Fibroblast of skin of right biceps (primary cell): ENCODE measurements around the gene TBCC.
A peak's percentile ranks its signal among the peaks of the same experiment; 100 is the strongest.
"Not testable (repeated sequence)": the region's sequence is repeated elsewhere in the genome, so short reads cannot be mapped to it uniquely, and the experiment has no call there.

Experiments
- DNase-seq: peaks from one replicate; pipeline ENCODE4 v3.0.0-alpha.2; 2013

The TBCC gene, protein sequence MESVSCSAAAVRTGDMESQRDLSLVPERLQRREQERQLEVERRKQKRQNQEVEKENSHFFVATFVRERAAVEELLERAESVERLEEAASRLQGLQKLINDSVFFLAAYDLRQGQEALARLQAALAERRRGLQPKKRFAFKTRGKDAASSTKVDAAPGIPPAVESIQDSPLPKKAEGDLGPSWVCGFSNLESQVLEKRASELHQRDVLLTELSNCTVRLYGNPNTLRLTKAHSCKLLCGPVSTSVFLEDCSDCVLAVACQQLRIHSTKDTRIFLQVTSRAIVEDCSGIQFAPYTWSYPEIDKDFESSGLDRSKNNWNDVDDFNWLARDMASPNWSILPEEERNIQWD

DNA sequence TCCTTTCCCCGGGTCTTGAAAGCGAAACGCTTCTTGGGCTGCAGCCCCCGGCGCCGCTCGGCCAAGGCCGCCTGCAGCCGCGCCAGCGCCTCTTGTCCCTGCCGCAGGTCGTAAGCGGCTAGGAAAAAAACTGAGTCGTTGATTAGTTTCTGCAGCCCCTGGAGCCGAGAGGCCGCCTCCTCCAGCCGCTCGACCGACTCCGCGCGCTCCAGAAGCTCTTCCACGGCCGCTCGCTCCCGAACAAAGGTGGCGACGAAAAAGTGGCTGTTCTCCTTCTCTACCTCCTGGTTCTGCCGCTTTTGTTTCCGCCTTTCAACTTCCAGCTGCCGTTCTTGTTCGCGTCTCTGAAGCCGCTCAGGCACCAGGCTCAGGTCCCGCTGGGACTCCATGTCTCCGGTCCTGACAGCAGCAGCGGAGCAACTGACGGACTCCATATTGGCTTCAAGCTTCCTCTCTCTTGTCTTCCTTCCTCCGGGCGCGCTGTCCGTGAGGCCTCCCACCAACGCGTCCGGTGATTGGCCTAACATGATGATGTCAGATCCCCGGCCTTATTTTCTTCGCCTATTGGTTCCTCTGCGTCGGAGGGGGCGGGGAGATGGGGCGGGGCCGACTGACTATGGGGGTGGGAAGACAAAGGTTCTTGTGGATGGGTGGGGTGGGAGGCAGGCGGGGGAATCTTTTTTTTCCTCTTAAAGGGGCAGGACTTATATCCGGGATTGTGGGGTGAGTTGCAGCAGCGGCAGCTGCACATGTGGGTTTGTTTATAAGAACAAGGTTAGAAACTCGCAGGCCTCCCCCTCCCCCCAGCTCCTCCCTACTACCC, at the start of gene TBCC:
TBCC (minus strand) TSS at position 464 of the 823 bp plus-strand sequence; CDS start at position 434, 30 bp downstream.
- peak; percentile 99 for DNase-seq

DNA sequence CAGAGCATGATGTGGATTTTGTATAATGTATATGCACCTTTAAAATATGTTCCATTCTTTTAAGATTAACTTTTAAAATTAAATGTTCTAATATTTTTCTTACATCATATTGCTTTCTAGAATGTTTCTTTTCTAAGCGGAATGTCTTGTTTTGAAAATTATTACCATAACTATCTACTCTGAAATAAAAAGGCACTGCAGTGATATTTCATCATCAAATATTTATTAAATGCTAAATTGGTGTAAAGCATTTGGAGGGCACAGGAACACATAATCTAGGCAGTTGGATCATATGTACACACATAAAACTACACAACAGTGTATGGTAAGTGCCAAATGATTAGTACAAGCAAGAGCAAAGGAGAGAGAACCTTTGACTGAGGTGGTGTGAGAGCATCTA, 49.7 kb upstream of the TBCC start:
- no peak for DNase-seq

DNA sequence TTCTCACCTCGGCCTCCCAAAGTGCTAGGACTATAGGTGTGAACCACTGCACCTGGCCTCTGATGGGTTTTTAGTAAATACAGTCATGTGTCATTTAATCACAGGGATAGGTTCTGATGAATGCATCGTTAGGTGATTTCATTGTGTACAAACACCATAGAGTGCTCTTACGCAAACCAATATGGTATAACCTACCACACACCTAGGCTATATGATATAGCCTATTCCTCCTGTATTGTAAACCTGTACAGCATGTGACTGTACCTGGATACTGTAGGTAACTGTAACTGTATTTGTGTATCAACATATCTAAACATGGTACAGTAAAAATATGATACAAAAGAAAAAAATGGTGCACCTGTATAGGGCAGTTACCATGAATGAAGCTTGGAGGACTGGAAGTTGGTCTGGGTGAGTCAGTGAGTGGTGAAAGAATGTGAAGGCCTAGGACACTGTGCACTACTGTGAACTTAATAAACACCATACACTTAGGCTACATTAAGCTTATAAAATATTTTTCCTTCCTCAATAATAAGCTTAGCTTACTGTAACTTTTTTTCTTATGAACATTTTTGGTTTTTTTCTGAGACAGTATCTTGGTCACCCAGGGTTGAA, 45.9 kb upstream of the TBCC start:
- DNase-seq, result no peak

DNA sequence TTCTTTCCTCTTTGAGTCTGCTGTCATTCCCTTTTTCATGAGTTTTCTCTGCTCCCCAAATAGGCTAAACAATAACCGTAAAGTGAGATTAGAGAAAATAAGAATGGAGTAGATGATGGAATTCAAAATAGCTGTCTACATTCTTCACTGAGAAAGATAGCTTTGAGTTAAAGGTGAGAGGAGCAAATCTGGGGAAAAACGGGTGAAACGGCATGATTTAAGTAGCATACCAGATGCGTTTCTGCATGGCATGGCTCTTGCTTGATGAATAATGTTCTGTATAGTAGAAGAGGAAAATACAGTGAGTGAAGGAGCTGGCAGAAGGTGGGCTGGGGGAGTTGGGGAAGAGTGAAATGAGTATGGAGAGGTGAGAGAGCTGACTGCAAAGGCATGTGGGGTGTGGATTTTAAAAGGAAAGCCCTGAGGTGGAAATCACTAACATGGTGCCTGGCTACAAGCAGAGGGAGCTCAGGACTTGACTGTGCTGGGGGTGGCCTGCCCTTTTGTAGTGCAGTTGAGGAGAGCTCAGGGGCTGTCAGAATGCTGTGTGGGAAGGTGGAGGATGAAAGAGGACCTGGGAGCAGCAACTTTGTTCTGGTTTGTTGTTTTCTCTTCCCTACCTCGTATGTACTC, 44.8 kb upstream of the TBCC start:
- DNase-seq, result no peak

DNA sequence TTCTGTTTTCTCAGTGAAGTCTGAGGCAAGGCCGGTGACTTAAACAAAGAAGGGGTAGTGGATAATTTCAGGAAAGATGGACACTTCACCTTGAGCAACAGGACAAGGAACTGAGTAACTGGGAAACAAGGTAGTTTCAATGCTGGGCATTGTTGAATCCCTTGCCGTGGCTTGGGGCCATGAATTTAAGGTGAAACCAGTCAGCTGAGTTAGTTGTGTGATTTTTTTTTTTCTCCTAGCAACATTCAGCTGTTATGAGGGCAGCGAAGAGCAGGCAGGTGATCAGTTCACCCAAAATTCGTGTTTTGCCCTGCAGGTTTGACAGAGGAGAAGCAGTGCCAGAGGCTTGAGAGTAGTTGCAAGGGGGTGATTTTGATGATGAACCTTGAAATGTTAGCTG, 42.8 kb upstream of the TBCC start:
- DNase-seq, result no peak

DNA sequence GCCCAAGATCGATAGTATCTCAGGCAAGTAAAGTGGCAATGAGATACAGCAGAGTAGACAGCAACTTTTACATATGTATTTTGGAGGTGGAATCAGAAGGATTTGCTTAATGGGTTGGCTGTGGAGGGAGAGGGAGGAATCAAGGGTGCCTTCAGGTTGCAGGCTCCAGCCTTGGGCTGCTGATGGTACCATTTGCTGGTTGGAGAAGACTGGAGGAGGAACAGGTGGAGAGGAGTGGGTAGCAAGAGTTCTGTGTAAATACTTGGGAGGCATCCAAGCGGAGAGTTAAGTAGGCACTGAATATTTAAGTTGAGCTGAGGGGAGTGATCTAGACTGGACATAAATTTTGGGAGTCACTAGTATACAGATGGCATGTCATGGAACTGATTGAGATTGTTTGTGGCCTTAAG, 41.2 kb upstream of the TBCC start:
- DNase-seq, result no peak

DNA sequence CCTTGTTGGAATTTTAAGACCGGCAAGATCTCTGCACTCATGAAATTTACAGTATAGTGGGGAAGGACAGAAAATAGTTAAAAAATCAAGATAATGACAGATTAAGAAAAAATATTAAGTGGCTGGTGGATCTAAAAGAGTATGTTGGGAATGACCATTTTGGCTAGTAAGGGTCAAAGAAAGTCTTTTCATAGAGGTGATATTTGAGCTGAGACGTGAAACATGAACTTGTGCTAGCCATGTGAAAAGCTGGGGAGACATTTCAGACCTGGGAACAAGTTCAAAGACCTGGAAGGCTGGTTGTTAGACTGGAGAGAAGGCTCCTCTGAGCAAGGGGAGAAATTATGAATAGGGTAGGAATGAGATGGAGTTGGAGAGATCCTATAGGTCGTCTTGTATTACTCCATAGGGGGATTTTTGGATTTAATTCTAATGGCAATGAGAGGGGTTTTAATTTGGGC, 40.7 kb upstream of the TBCC start:
- no peak for DNase-seq

DNA sequence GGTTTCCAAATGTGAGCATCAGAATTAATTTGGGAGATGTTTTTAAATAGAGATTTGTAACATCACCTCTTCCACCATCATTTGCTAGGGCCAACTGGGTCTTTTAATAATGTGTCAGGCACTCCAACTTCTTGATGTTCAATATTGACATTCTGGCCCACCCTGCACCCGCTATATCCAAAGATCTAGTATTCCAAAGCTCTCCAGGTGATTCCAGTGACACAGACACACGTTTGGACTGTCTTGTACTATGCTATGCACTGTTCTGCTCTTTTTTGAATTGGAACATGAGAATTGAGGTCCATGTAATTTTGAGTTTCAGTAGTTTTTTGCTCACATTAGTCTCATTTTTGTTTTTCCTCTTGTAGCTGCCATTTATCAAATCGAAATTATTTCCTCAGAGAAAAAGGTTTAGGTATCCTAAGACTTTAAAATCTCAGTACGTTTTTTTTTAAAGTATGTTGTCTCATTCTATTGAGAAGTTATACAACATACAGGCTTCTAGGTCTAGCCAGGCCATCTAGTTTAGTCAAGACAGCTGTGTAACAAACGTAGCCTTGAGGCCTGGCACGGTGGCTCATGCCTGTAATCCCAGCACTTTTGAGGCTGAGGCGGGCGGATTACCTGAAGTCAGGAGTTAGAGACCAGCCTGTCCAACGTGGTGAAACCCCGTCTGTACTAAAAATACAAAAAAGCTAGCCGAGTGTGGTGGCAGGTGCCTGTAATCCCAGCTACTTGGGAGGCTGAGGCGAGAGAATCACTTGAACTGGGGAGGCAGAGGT, 39.0 kb upstream of the TBCC start:
- no peak for DNase-seq

DNA sequence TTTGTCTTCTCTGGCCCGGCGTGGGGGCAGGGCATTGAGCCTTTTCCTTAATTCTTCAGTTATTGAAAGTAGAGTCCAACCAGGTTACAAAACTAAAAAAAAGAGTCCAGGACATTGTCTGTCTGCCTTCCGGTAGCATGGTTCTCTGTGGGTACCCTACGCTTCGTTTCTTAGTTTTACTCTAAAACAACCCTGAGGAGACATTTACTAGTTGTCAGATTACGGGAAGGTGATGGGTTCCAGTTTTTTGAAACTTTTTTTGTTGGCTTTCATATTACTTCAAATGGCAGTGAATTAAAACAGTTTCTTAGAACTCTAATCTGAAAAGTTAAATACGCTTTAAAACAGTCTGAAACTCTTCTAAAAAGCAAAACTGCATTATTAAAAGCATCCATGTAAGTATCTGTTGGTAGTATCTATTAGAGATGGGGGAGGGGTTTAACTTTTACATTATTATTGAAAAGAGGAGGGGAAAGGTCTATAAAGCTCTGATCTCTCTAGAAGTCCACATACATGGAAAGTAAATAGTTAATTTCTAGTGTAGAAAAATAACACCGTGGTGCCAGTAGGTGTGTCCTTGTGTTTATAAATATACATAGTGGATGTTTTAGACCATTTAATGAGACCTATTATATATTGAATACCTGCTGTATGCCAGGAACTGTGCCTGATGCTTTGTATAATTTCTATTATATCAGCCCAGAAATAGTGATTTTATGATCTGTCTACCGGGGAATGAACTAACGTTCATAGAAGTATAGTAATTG, 38.2 kb upstream of the TBCC start:
- no peak for DNase-seq

DNA sequence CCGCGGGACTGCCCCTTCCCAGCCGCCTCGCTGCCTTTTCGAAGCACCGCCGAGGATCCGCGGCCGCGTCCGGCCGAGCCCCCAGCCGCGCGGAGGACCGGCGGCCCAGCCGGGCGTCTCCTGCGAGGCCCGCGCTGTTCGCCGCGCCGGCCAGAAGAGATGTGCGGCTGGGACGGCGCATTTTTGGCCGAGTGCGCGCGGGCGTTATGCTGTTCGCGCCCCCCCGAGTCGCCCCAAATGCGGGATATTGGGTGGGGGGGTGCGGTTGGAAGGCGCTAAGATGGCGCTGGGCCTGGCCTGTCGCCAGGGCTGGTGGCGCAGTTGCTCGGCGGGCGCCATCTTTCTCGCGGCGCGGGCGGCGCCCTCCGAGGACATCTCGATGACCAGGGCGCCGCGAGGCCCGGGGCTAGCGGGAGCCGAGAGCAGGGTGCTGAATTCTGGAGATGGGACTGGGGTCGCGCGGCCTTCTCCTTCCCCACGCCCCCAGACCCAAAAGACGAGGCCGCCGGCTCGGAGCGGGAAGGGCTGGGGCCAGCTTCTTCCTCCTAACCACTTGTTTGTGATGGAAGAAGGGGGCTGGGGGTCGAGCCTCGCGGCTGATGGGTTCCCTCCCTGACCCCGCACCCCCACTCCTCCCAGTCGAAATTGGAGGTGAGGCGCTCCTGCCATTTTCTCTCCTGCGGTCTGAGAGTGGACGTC, 37.4 kb upstream of the TBCC start:
- DNase-seq, result peak; percentile 77

DNA sequence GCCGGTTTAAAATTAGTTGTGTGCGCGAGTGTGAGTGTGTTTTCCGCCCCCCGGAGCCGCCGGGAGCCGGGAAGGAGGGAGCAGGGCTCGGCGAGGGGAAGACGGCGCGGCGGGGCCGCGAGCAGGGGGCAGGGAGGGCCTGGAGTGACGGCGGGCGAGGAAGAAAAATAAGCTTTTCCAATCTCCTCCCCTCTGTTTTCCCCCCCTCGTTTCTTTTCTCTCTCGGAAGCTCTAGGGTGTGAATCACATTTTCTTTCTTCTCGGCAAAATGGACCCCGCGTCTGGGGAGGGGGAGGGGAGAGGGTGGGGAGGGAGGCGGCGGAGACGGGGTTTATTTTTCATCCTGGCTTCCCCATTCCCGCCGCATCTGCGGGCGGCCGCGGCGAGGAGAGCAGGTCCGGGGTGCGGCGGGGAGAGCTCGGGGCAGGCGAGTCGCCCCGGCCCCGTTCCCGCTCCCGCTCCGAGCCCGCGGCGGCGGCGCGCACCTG, 36.8 kb upstream of the TBCC start:
- peak; percentile 97 for DNase-seq

DNA sequence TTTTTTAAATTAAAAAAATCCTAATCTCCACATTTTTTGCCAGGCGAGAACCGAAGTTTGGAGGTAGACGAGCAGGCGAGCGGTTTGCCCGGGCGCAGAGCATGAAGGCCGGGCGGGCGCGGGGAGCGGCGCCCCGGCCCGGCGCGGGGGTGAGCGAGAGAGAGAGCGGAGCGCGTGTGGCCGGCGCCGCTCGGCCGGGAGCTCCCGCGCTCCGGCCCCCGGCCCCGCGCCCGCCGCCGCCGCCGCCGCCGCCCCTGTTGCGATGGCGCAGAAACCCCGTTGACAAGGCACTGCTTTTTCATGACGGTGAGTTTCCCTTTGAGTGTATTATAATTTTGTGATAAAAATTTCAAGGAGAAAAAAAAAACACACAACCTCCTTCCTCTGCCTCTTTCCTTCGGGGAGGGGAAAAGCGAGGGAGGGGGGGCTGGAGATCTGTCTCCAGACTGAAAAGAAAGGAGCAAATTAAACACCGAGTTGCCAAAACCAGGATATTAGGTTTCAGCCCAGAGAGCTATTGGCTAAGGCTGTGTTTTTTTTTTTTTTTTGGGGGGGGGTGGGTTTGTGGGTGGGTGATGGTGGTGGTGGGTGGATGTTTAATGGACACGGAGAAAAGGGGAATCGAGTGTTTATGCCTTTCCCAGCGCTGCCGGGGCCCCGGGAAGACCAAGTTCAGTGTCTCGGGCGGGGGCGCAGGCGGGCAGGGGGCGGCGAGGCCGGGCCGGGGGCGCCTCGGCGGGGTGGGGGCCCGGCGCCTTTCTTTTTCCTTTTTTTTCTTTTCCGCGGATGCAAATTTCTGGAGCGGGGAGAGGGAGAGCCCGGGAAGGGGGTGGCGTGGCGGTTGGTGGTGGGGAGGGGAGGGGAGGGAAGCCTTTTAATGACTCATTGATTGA, 36.1 kb upstream of the TBCC start, which contains the start of gene BICRAL:
BICRAL (plus strand) TSS at position 257 of the 893 bp plus-strand sequence. CDS start 39,971 bp downstream, outside the sequence.
- peak; percentile 92 for DNase-seq

DNA sequence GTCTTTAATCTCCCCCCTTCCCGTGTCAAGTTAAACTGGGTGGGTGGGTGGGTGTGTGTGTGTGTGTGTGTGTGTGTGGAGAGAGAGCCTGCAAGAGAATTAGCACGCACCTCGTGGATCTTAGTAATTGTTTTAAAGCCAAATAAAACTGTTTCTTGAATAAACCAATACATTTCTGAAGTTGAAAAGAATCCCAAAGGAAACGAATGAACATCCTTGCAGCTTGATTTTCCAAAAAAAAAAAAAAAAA, 35.6 kb upstream of the TBCC start:
- peak; percentile 26 for DNase-seq

DNA sequence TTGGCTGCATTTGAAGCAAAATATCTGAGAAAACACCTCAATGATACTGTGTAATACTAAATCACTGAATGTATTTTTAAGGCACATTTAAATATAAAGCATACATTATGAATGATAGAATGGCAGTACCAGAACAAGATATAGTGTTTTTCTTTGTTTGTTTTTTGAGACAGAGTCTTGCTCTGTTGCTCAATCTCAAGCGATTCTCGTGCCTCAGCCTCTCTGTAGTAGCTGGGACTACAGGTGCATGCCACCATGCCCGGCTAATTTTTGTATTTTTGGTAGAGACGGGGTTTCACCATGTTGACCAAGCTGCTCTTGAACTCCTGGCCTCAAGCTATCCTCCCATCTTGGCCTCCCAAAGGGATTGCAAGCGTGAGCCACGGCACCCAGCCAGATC, 33.6 kb upstream of the TBCC start:
- no peak for DNase-seq

DNA sequence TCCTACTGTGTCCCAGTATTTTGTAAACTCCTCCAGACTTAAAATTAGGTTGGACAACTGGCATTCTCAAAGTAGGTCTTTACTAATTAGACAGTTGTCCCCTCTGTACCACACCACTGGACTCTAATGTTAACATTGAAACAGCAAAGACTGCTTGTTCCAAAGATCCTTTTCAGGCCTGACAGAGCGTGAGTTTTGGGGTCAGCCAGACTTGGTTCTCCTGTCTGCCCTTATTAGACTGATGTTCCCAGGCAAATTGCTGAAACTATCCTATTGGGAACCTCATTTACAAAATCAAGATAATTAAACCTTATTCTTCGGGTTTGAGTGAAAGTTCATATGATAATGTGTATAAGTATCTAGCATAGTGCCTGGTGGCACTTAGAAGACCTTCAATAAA, 32.2 kb upstream of the TBCC start:
- DNase-seq, result no peak

DNA sequence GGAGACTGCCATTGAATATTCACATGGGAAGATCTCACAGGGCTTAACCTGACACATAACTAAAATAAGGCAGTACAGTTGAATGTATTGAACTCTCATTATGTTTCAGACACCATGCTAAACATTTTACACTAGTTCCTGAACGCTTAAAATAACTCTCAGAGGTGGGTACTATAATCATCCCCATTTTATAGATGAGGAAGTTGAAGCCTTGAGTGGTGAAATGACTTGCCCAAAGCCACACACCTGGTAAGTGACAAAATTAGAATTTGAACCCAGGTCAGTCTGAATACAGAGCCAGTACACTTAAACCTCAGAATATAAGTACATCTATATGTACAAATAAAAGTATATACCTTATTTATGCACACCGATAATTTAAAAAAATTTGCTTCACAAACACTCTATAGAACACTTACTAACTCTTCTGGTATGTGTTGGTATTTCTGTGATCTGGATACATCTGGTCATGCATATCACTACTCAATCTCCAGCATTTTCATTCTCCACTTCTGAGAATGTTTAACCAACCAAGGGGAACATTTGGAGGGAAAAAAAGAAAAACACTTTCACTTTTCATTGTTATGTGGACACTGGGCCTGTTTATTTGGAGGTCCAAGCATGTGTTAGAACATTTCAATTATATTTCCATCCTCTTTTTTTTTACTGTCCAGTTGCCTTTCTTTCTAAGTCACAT, 31.4 kb upstream of the TBCC start:
- peak; percentile 68 for DNase-seq

DNA sequence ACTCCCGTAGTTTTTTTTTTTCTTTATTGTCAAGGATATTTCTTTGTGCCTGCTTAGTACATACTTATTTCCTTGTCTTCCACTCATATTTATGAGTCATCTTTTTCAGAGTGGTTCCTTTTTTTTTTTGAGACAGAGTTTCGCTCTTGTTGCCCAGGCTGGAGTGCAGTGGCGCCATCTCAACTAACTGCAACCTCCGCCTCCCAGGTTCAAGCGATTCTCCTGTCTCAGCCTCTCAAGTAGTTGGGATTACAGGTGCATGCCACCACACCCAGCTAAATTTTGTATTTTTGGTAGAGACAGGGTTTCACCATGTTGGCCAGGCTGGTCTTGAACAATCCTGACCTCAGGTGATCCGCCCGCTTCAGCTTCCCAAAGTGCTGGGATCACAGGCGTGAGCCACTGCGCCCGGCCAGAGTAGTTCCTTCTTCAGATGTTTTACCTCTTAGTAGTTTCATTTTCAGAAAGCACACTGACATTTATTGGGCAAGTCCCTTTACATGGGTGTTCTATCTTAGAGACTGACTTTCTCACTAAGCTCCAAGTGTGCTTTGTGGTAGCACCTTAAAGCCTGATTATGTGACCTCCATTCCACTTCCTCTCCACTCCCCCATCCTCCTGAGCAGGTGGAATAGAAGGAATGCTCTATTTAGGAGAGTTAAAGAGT, 29.1 kb upstream of the TBCC start:
- not testable (repeated sequence) for DNase-seq

DNA sequence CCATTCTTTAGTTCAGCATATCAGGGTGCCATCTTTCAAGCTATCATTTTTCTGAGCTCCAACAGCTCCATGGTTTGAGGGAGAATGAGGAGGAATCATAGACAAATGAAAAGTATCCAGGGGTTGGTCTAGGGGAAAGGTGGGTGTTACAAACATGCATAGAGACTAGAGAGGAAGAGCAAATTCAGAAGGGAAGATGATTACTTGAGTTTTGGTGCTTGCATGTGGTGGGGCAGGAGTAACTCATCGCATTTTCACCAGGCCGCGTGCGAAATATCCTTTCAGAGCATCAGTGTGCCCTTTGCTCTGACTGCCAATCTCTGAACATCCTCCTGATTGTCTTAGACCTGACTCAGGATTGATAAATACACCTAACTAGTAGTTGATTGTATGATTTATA, 28.3 kb upstream of the TBCC start:
- no peak for DNase-seq

DNA sequence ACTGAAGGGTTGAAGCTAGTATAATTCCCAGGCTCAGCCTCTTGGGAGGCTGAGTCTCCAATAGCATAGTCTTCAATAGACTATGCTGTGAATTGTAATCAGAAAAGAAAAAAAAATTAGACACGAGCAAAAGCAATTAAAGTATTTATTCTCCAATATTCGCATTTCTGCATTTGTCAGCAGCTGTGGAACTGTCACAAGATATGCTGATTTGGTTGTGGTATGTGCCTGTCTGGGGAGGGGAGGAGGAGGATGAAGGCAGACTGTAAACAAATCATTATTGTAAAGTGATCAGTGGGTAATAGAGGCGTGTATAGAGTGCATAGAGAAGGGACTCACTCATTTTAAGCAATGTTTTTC, 25.8 kb upstream of the TBCC start:
- no peak for DNase-seq
